Smooth muscle cell (in vitro differentiated cells): ENCODE data around the gene RAB42. TPM values are rescaled to one million over a fixed set of nuclear protein-coding genes. Genes with fewer than 3 reads are reported as not detected.

Experiments
- DNase-seq: peaks from one replicate; lab custom pipeline; 2025; ENCODE audit not compliant: unreplicated experiment; lab: John Stamatoyannopoulos, UW
- H2AFZ ChIP-seq: fragments of 200-600 bp; sonication (generic); 2 replicates; pipeline ENCODE4 v1.6.0; 2016; ENCODE audit warnings: antibody characterized with exemption, low read depth, mild to moderate bottlenecking
- H3F3A ChIP-seq: fragments of 200-600 bp; sonication (generic); 2 replicates; pipeline ENCODE4 v1.6.0; 2017; ENCODE audit warnings: antibody characterized with exemption, low read depth
- H3K27ac ChIP-seq: fragments of 200-600 bp; sonication (generic); 2 replicates; pipeline ENCODE4 v1.5.1; 2016; ENCODE audit warnings: low read depth, mild to moderate bottlenecking
- H3K27me3 ChIP-seq: fragments of 200-600 bp; sonication (generic); 2 replicates; pipeline ENCODE4 v1.6.1; 2016; ENCODE audit warnings: low read depth, mild to moderate bottlenecking
- H3K36me3 ChIP-seq: fragments of 200-600 bp; sonication (generic); 2 replicates; pipeline ENCODE4 v1.5.1; 2016; ENCODE audit warnings: low read depth
- H3K4me1 ChIP-seq: fragments of 200-600 bp; sonication (generic); 2 replicates; pipeline ENCODE4 v1.5.1; 2016; ENCODE audit warnings: low read depth
- H3K4me2 ChIP-seq: fragments of 200-600 bp; sonication (generic); 2 replicates; pipeline ENCODE4 v1.6.0; 2016; ENCODE audit warnings: mild to moderate bottlenecking
- H3K4me3 ChIP-seq: fragments of 200-600 bp; sonication (generic); 2 replicates; pipeline ENCODE4 v1.5.1; 2016; ENCODE audit warnings: mild to moderate bottlenecking
- H3K79me2 ChIP-seq: fragments of 200-600 bp; sonication (generic); 2 replicates; pipeline ENCODE4 v1.6.0; 2016; ENCODE audit warnings: low read depth, mild to moderate bottlenecking
- H3K9ac ChIP-seq: fragments of 200-600 bp; sonication (generic); 2 replicates; pipeline ENCODE4 v1.6.0; 2016; ENCODE audit warnings: low read depth
- H3K9me3 ChIP-seq: fragments of 200-600 bp; sonication (generic); replicated peaks from 2 replicates; pipeline ENCODE4 v1.5.1; 2016; ENCODE audit warnings: low read depth
- H4K20me1 ChIP-seq: fragments of 200-600 bp; sonication (generic); 2 replicates; pipeline ENCODE4 v1.6.0; 2016; ENCODE audit warnings: low read depth
- WGBS: methylation state at CpG from one replicate; pipeline ENCODE4 v1.1.7; 2016; ENCODE audit warnings: low lambda C conversion rate; 5-methylcytosine and 5-hydroxymethylcytosine counted together
- polyA plus RNA-seq: library from polyadenylated mRNA; unstranded; fragments of >200 nt; fragmentation: Nextera tagmentation; extraction: Ambion mirVana; gene quantifications from 2 replicates; pipeline ENCODE4 v1.2.1, GENCODE V29; 2016
- total RNA-seq: library from RNA; depleted of rRNA; stranded (reverse); fragments of >200 nt; gene quantifications from 2 replicates; pipeline ENCODE4 v1.2.3, GENCODE V29; 2014
- TF ChIP-seq, protein P1 (sequence below): fragments of 200-600 bp; sonication (generic); IDR thresholded peaks from 2 replicates; pipeline ENCODE4 v1.5.1; 2017; ENCODE audit warnings: borderline replicate concordance, mild to moderate bottlenecking, antibody characterized with exemption; ENCODE audit not compliant: insufficient read depth, poor library complexity, severe bottlenecking

The RAB42 gene
- total and polyA plus RNA-seq, 2 experiments from 2014 or later, result 8.6 to 9.7 TPM

DNA sequence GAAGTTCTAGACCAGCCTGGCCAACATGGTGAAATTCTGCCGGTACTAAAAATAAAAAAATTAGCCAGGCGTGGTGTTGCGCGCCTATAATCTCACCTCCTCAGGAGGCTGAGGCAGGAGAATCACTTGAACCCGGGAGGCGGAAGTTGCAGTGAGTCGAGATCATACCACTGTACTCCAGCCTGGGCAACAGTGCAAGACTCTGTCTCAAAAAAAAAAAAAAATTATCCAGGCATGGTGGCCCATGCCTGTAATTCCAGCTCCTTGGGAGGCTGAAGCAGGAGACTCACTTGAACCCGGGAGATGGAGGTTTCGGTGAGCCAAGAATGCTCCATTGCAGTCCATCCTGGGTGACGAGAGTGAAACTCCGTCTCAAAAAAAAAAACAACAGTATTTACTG, 18.5 kb upstream of the RAB42 start:
- H3K9me3 ChIP-seq, result no peaks in the 10 kb centered on the region
- no peaks in the 10 kb centered on the region for H3K4me1 ChIP-seq
- peaks cover 10% of the 10 kb centered on the region for H4K20me1 ChIP-seq
- no peaks in the 10 kb centered on the region for H3K79me2 ChIP-seq
- H3K9ac ChIP-seq, result no peak overlapping the region
- DNase-seq, result no peak
- H3F3A ChIP-seq, result peaks cover 12% of the 10 kb centered on the region
- no peak overlapping the region for H2AFZ ChIP-seq
- WGBS, result 97% methylated on average over 11 of the region's 11 CpGs
- H3K27me3 ChIP-seq, result no peaks in the 10 kb centered on the region
- H3K4me3 ChIP-seq, result no peak overlapping the region
- no peaks in the 10 kb centered on the region for H3K36me3 ChIP-seq
- H3K27ac ChIP-seq, result no peak overlapping the region
- H3K4me2 ChIP-seq, result no peak overlapping the region
- TF ChIP-seq, protein P1, sequence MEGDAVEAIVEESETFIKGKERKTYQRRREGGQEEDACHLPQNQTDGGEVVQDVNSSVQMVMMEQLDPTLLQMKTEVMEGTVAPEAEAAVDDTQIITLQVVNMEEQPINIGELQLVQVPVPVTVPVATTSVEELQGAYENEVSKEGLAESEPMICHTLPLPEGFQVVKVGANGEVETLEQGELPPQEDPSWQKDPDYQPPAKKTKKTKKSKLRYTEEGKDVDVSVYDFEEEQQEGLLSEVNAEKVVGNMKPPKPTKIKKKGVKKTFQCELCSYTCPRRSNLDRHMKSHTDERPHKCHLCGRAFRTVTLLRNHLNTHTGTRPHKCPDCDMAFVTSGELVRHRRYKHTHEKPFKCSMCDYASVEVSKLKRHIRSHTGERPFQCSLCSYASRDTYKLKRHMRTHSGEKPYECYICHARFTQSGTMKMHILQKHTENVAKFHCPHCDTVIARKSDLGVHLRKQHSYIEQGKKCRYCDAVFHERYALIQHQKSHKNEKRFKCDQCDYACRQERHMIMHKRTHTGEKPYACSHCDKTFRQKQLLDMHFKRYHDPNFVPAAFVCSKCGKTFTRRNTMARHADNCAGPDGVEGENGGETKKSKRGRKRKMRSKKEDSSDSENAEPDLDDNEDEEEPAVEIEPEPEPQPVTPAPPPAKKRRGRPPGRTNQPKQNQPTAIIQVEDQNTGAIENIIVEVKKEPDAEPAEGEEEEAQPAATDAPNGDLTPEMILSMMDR, result no peak

DNA sequence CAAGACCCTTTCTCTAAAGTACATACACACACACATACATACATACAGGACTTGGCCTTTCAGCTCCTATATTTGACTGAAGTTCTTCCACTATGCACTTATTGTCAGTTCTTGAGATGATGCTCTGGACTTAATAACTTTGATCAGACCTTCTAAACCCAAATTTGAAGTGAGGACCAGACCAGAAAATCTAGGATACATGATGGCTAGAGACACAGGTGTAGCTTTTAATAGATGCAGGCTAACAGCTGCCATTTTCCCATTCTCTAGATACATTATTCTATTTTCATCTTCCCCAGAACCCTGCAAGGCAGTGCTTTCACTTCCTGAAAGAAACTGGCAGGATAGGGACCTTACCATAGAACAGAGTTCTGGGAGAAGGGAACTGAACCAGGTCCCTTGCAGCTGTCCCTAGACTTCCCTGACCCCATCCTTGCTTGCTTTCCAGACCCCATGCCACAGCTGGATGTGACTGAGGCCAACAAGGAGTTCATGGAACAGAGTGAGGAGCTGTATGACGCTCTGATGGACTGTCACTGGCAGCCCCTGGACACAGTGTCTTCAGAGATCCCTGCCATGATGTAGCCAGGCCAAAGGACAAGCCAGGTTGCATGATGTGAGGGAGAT, 14.9 kb upstream of the RAB42 start:
- no peak overlapping the region for H3K4me3 ChIP-seq
- no peaks in the 10 kb centered on the region for H3K27me3 ChIP-seq
- peaks cover 15% of the 10 kb centered on the region for H3K4me1 ChIP-seq
- H3K79me2 ChIP-seq, result peaks cover 25% of the 10 kb centered on the region
- H4K20me1 ChIP-seq, result peaks cover 40% of the 10 kb centered on the region
- no peak for DNase-seq
- no peak overlapping the region for H3K27ac ChIP-seq
- no peak overlapping the region for H3K9ac ChIP-seq
- H3F3A ChIP-seq, result peaks cover 36% of the 10 kb centered on the region
- no peaks in the 10 kb centered on the region for H3K9me3 ChIP-seq
- H2AFZ ChIP-seq, result no peak overlapping the region
- TF ChIP-seq, protein P1, result no peak
- WGBS, result 95% methylated on average over 1 of the region's 1 CpG
- H3K4me2 ChIP-seq, result no peak overlapping the region
- H3K36me3 ChIP-seq, result peaks cover 3% of the 10 kb centered on the region

DNA sequence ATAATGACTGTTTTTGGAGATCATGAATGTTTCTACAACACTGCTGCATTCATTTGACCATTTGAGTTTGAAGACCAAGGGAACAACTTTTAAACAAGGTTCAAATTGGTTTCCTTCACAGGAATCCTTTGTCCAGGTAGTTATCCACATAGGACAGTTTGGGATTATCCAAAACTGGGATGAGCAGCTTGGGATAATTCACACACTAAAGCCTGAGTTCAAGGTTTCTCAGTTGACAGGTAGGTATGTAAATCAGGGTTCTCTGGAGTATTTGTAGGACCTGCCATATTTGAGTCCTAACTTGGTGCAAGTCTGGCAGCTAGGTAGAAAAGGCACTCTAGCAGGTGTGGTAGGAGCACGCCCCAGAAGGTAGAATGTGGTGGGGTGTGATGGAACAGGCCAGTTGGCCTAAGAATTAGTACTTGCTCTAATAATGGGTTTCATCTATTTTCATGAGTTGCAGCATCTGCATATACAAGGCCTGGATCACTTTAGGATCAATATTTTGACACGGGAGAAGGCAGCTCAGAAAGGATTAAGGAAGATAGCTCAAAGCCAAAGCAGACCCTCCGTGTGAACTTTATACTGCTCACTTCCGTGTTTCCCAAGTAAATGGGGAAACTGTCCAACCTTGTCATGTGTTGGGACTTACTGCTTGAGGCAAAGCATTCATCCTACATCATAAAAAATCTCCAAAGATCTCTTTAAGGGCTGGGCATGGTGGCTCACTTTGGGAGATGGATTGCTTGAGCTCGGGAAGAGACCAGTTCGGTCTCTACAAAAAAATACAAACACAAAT, 14.1 kb upstream of the RAB42 start:
- TF ChIP-seq, protein P1, result no peak
- WGBS, result 88% methylated on average over 6 of the region's 6 CpGs
- H2AFZ ChIP-seq, result no peak overlapping the region
- H3K27me3 ChIP-seq, result no peaks in the 10 kb centered on the region
- H3K79me2 ChIP-seq, result peaks cover 25% of the 10 kb centered on the region
- H3K27ac ChIP-seq, result no peak overlapping the region
- peaks cover 40% of the 10 kb centered on the region for H4K20me1 ChIP-seq
- H3K4me2 ChIP-seq, result no peak overlapping the region
- H3K4me3 ChIP-seq, result no peak overlapping the region
- H3K9ac ChIP-seq, result no peak overlapping the region
- no peak for DNase-seq
- peaks cover 3% of the 10 kb centered on the region for H3K36me3 ChIP-seq
- H3K9me3 ChIP-seq, result no peaks in the 10 kb centered on the region
- peaks cover 38% of the 10 kb centered on the region for H3F3A ChIP-seq
- peaks cover 23% of the 10 kb centered on the region for H3K4me1 ChIP-seq
